Gastrocnemius medialis (tissue), 4 donors: ENCODE results near the gene NEK6.

Experiments
- POLR2A ChIP-seq, 2 donors: fragments of 450-650 bp; IDR thresholded peaks; one replicate each; pipeline ENCODE4 v1.6.1; 2017; ENCODE audit warnings: antibody characterized with exemption in 2 of 2, mild to moderate bottlenecking in 2 of 2, moderate library complexity in 2 of 2
- TF ChIP-seq, protein P1 (sequence below), 5 experiments: fragments of 450-650 bp in 3 of 5; fragments of 200-600 bp in 2 of 5; sonication (generic) in 2 of 5; IDR thresholded peaks in 4 of 5; conservative IDR thresholded peaks in 1 of 5; 1 replicate in 4 of 5; 2 replicates in 1 of 5; pipeline ENCODE4 v1.5.1; 2016 to 2019; ENCODE audit warnings: antibody characterized with exemption in 5 of 5, mild to moderate bottlenecking in 3 of 5, moderate library complexity in 3 of 5

GRCh38 chr9:124209774-124210173 is 48.0 kb upstream of the NEK6 start:
- TF ChIP-seq, protein P1, sequence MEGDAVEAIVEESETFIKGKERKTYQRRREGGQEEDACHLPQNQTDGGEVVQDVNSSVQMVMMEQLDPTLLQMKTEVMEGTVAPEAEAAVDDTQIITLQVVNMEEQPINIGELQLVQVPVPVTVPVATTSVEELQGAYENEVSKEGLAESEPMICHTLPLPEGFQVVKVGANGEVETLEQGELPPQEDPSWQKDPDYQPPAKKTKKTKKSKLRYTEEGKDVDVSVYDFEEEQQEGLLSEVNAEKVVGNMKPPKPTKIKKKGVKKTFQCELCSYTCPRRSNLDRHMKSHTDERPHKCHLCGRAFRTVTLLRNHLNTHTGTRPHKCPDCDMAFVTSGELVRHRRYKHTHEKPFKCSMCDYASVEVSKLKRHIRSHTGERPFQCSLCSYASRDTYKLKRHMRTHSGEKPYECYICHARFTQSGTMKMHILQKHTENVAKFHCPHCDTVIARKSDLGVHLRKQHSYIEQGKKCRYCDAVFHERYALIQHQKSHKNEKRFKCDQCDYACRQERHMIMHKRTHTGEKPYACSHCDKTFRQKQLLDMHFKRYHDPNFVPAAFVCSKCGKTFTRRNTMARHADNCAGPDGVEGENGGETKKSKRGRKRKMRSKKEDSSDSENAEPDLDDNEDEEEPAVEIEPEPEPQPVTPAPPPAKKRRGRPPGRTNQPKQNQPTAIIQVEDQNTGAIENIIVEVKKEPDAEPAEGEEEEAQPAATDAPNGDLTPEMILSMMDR (IDR thresholded peaks at IDR 0.05 in 4 of 5, conservative IDR thresholded peaks at IDR 0.05 in 1 of 5) = no peak
- TF ChIP-seq POLR2A (IDR thresholded peaks at IDR 0.05) = no peak
